NCI-H1105 treated with DMSO at 0.1 percent for 48 hours (cell line): ENCODE measurements around the gene GET4.
"Not testable (repeated sequence)": the region's sequence is repeated elsewhere in the genome, so short reads cannot be mapped to it uniquely, and the experiment has no call there.

ENCODE experiments used
- DNase-seq: peaks from one replicate; lab custom pipeline; 2025; lab: John Stamatoyannopoulos, UW

GET4 gene

DNA sequence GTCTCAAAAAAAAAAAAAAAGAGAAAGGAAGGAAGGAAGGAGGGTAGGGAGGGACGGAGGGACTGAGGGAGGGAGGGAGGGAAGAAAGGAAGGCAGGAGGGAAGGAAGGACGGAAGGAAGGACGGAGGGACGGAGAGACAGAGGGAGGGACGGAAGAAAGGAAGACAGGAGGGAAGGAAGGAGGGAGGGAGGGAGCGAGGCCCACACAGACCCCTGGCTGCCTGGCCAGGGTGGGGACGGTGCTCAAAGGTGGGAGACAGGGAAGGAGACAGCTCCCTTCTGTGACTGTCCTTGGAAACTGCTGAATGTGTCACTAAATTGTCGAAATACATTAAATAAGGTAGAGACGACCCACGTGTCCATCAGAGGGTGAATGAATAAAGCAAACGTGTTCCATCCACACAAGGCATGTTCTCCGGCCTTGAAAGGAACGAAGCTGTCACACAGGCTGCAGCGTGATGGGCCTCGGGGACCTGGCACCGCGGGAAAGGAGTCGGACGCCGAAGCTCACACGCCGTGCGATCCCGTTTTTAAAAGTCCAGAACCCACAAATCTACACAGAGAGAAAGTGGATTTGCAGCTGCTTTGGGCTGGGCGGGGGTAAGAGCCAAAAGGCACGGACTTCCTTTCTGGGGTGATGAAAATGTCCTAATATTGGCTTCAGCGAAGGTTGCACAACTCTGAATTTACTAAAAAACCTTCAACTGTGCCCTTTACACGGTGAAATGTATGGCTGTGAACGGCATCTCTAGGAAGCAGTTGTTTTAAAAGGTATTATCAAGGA lies 54.8 kb downstream of the GET4 start:
- DNase-seq = no peak

- DNase-seq = no peak
Observed at GRCh38 chr7:931871-932650, 55.7 kb downstream of the GET4 start.

DNA sequence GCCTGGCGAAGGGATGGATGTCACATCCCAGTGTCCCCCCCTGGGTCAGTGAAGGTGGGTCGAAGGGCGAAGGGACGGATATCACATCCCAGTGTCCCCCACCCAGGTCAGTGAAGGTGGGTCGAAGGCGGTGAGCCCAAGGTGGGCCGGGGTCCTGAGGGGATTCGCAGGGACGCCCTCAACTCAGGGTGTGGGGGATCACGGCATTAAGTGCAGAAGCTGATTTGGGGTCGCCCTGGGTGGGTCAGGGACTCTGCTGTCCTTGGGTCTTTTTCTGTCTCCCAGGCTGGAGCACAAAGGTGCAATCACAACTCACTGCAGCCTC lies 56.3 kb downstream of the GET4 start:
- no peak for DNase-seq

DNA sequence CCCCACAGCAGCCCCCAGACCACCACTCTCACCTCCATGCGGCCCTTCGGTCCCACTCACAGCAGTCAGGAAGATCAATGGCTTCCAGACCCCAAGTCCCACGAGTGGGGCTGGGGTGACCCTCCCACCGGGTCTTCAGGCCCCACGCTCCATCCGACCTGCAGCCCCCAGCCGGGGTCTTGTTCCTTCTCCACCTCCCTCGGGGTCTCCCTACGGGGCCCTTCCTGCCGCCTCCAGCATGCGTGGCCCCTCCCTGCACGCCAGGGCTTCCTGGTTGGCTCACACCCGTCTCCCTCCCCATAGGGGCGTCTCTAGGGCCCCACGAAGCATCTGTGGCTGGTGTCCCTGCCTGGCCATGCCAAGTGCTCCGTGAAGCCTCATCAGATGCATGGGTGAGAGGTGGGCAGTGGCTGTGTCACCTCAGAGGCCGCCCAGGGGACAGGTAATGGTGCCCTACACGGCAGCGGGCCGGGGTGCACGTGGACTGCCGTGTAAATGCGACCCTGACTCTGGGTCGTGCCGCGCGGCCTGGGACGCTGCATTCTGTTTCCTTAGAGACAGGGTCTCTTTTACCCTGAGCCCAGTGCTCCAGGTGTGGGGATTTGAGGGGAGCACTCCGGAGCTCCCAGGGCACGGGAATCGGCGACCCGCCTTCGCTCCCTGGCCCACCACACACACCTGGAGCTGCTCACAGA lies 58.3 kb downstream of the GET4 start:
- no peak for DNase-seq

GRCh38 chr7:935164-935873 lies 59.0 kb downstream of the GET4 start:
- no peak for DNase-seq

DNA sequence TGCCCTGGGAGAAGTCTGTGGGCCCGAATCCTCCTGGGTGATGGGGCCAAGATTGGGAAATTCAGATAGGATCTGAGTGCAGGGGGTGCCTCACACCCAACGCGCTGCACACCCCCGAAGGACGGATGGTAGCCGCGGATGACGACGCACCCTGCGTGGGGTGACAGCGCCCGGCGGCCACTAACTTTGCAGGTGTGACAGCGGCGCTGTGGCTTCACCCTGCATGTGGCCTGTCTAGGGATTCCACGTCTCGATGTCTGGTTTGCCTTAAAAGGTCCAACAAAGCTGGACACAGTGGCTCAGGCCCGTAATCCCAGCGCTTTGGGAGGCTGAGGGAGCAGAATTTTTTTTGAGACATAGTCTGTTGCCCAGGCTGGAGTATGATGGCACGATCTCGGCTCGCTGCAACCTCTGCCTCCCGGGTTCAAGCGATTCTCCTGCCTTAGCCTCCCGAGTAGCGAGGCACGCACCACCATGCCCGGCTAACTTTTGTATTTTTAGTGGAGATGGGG lies 59.6 kb downstream of the GET4 start:
- DNase-seq = no peak

DNA sequence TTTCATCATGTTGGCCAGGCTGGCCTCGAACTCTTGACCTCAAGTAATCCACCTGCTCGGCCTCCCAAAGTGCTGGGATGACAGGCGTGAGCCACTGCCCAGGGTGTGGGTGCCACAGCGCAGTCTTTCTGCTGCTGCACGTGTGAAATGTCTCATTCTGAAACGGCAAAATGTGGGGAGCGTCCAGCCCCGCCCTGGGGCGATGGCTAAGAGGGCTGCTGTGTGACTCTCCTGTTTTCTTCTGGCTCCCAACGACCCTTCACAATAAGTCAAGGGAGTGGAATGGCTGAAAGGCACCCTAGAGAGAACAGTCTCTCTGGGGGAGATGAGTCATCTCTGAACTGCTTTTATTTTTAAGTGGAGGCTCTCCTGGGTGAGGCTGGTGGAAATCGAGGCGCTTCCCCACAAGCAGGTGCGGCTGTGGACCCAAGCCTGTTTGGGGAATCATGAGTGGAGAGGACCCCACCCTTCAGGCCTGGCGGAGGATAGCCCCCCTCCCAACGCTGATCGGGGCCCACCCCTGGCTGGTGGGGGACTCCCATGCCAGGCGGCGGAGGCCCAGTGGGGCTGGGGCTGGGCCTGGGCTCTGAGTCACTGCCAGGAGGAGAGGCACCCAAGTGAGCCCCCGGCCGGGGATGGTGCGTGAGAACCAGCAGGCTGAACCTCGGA lies 60.2 kb downstream of the GET4 start:
- no peak for DNase-seq

GRCh38 chr7:937856-938484 lies 61.6 kb downstream of the GET4 start:
- no peak for DNase-seq

DNA sequence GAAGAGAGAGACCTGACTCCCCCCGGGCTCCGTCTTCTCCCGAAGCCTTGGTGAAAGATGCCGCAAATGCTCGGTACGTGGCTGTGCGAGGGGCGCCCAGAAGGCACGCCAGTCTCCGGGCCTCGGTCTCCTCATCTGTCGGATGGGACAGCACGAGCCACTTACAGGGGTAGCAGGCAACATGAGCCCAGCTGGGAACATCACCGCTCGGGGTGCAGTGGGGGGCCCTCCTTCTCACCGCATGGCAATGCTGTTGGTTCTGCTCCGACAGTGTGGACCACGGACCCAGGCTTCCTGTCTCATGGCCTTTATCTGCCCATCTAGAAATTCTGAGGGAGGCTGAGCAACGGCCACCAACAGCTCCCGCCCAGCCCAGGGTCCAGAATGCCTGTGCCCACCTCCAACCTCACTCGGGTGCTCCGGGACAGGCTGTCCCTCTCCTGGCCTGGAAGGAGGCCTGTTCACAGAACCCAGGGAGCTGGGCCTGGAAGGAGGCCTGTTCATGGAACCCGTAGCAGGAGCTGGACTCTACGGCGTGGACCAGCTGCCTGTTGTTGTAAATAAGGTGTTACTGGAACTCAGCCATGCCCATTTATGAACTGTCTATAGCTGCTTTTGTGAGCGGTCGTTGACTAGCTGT lies 62.3 kb downstream of the GET4 start:
- DNase-seq = no peak

DNA sequence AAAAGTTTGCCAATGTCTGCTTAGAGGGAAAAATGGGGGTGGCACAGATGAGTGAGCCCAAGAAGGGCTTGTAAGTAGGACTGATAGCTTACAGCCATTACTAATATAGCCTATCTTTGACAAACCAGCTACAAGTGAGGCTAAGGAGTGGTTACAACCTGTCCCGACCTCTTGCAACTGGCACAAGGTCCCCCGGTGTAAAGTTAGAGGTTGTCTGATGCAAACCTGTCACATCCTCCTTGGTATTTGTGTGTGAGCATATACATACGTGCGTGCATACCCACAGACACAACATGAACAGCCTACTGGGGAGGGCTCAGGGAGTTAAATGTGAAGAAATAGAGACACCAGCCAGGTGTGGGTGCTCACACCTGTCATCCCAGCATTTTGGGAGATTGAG lies 63.5 kb downstream of the GET4 start:
- no peak for DNase-seq

- DNase-seq = no peak
Observed at GRCh38 chr7:940599-941408, 64.5 kb downstream of the GET4 start.

- not testable (repeated sequence) for DNase-seq
Observed at GRCh38 chr7:943793-944192, 67.4 kb downstream of the GET4 start.

DNA sequence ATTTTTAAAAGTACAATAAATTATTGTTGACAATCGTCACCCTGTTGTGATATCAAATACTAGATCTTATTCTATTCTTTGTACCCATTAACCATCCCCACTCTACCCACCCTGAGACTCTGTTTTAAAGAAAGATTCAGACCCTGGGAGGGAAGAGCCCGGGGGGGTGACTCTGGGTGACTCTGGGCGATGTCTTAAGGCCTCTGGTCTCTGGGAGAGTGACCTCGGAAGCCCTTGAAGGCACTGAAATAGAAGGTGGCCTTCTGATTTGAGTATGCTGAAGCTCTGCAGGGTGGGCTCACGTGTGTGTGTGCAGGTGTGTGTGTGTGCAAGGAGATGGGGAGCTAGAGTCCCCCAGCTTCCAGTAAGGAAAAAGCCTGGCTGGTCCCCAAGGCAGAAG lies 68.4 kb downstream of the GET4 start:
- DNase-seq = no peak

DNA sequence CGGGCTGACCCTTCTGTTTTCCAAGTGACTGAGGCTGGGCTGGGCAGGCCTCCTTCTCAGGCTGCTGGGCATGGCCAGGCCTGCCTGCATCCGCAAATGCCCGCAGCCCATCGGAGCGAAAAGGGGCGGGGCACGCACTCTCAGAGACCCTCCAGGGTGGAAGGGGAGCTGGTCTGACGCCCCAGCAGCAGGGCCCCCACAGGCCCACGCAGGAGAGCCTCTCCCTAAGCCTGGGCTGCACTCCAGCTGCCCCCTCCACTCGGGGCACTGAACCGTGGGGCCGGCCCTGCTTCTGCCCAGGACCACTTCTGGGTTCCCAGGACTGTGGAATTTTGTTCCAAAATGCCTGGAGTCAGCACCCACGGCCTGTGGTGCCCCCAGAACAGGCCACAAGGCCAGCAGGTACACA lies 68.8 kb downstream of the GET4 start:
- DNase-seq = no peak

DNA sequence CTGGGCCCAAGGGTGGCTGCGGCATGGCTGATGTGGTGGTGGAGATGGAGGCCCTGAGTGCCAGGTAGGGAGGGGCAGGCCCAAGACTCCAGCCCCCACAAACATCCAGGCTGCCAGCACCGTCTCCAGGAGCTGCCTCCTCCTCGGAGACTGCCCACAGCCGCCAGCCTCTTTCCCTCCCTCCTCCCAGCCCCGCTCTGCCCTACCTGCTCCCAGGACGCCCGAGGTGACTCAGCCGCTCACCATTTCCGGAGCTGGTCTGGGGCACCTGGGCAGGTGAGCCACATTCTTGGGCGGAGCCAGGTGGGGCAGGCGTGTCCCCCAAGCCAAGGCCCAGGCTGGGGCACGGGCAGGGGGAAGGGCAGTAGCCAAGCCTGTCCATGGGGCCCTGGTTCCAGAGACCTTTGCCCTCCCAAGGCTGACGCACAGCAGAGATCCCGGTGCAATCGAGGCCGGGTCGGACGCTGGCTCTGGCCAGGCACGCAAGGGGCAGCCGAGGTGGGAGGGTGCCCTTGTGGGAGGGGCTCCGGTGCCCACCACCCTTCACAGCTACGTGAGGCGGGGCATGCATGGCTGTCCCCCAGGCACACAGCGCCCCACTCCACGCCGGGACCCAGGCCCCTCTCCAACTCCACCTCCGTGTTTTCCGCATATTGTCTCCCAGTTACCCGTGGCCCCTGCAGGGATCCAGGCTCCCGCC lies 69.4 kb downstream of the GET4 start:
- no peak for DNase-seq
